HepG2 (cell line): ENCODE data around the gene MRPS34. TPM values are rescaled to one million over a fixed set of nuclear protein-coding genes. Genes with fewer than 3 reads are reported as not detected.

ENCODE experiments used
- ATAC-seq: fragments of 200-7000 bp; cut with Tn5 transposase; 3 replicates; pipeline ENCODE4 v1.9.1; 2020; ENCODE audit warnings: mild to moderate bottlenecking, moderate library complexity
- BruUV-seq: library from RNA; stranded (reverse); fragments of 400-500 nt; replicated peaks from 2 replicates; lab custom pipeline; 2021; lab: Mats Ljungman, UMichigan
- CTCF ChIA-PET: fragments of 300-600 bp; formaldehyde crosslinking; extraction: SDS; loops from one replicate; lab custom pipeline; 2021; ENCODE audit warnings: low total read pairs, inconsistent platforms, low intra/inter-chr PET ratio; lab: Yijun Ruan, JAX
- POLR2A ChIA-PET: fragments of 350-600 bp; sonication (Branson Sonifier 250); formaldehyde crosslinking; loops from one replicate; lab custom pipeline; 2020; ENCODE audit warnings: antibody characterized with exemption, inconsistent platforms; lab: Yijun Ruan, JAX
- DNase-seq: peaks from one replicate; pipeline ENCODE4 v3.0.0-alpha.2; 2015; ENCODE audit warnings: low spot score
- FAIRE-seq: peaks from 3 replicates; lab custom pipeline; 2011; peaks lifted over from hg19 to GRCh38; lab: Jason Lieb, UNC
- H2AFZ ChIP-seq: one replicate; pipeline ENCODE4 v1.6.1; 2011; ENCODE audit warnings: low read length, inconsistent platforms
- H3K27ac ChIP-seq: fragments of 300-600 bp; 3 replicates; pipeline ENCODE4 v1.8.0; 2011; ENCODE audit warnings: mixed run types, mild to moderate bottlenecking, mixed read lengths, low read length, inconsistent platforms; ENCODE audit not compliant: insufficient read depth; ENCODE audit errors: extremely low read length
- H3K27me3 ChIP-seq, 2 experiments: fragments of 200-600 bp in 1 of 2; 2 replicates in 1 of 2; 3 replicates in 1 of 2; pipeline versions ENCODE4 v1.6.0 to v1.8.0; 2011; ENCODE audit warnings: low read length in 2 of 2, mild to moderate bottlenecking in 2 of 2, moderate library complexity in 2 of 2, inconsistent platforms in 1 of 2; ENCODE audit not compliant: insufficient read depth in 2 of 2, control insufficient read depth in 1 of 2
- H3K36me3 ChIP-seq, 2 experiments: fragments of 200-600 bp in 1 of 2; replicated peaks in 1 of 2; 2 replicates in 1 of 2; 3 replicates in 1 of 2; pipeline versions ENCODE4 v1.5.1 to v1.8.0; 2011; ENCODE audit warnings: low read length in 2 of 2, inconsistent platforms in 1 of 2; ENCODE audit not compliant: insufficient read depth in 2 of 2, control insufficient read depth in 1 of 2
- H3K4me1 ChIP-seq: 2 replicates; pipeline ENCODE4 v1.5.1; 2012; ENCODE audit warnings: low read length, inconsistent platforms; ENCODE audit not compliant: insufficient read depth
- H3K4me2 ChIP-seq: 2 replicates; pipeline ENCODE4 v1.6.0; 2011; ENCODE audit warnings: low read depth, low read length, inconsistent platforms
- H3K4me3 ChIP-seq, 3 experiments: fragments of 200-600 bp in 1 of 3; sonication (generic), shearing (Covaris generic) in 1 of 3; replicated peaks in 1 of 3; 2 replicates each; pipeline ENCODE4 v1.5.1; 2011 to 2016; ENCODE audit warnings: low read length in 3 of 3, inconsistent platforms in 2 of 3, low read depth in 2 of 3, mild to moderate bottlenecking in 2 of 3, control low read depth in 1 of 3, mixed read lengths in 1 of 3; ENCODE audit not compliant: insufficient read depth in 1 of 3
- H3K79me2 ChIP-seq: one replicate; pipeline ENCODE4 v1.6.1; 2011; ENCODE audit warnings: low read length, inconsistent platforms; ENCODE audit not compliant: insufficient read depth
- H3K9ac ChIP-seq: 2 replicates; pipeline ENCODE4 v1.6.0; 2011; ENCODE audit warnings: mild to moderate bottlenecking, low read depth, low read length, inconsistent platforms; ENCODE audit not compliant: insufficient read depth
- H3K9me3 ChIP-seq: 2 replicates; pipeline ENCODE4 v1.5.1; 2012; ENCODE audit warnings: mild to moderate bottlenecking, low read length
- H4K20me1 ChIP-seq: 2 replicates; pipeline ENCODE4 v1.6.0; 2011; ENCODE audit warnings: inconsistent platforms, mild to moderate bottlenecking, low read length, moderate library complexity; ENCODE audit not compliant: insufficient read depth
- CREB3 ChIP-seq: sonication (generic); formaldehyde crosslinking; IDR thresholded peaks from 2 replicates; pipeline ENCODE4 v1.5.0; 2020; ENCODE audit warnings: missing genetic modification reagents
- MAFF ChIP-seq: IDR thresholded peaks from 2 replicates; pipeline ENCODE4 v1.6.1; 2011; ENCODE audit warnings: low read depth, low read length, improper control_type of control experiment
- MAZ ChIP-seq, 2 experiments: sonication (generic) in 1 of 2; formaldehyde crosslinking in 1 of 2; IDR thresholded peaks; 2 replicates each; pipeline versions ENCODE4 v1.5.0 to v1.6.1; 2012 to 2020; ENCODE audit warnings: low read depth in 2 of 2, mild to moderate bottlenecking in 2 of 2, borderline replicate concordance in 1 of 2, improper control_type of control experiment in 1 of 2, low read length in 1 of 2, missing genetic modification reagents in 1 of 2, moderate library complexity in 1 of 2
- ZBTB10 ChIP-seq: sonication (generic); formaldehyde crosslinking; IDR thresholded peaks from 2 replicates; pipeline ENCODE4 v1.4.0; 2020; ENCODE audit warnings: missing genetic modification reagents, borderline replicate concordance
- ZNF18 ChIP-seq: sonication (generic); formaldehyde crosslinking; IDR thresholded peaks from 2 replicates; pipeline ENCODE4 v1.8.0; 2022; ENCODE audit warnings: mild to moderate bottlenecking, missing genetic modification reagents; ENCODE audit not compliant: insufficient replicate concordance
- ZNF280B ChIP-seq: sonication (generic); formaldehyde crosslinking; IDR thresholded peaks from 2 replicates; pipeline ENCODE4 v1.5.0; 2020; ENCODE audit warnings: missing genetic modification reagents, mild to moderate bottlenecking, borderline replicate concordance
- ZNF30 ChIP-seq: sonication (generic); formaldehyde crosslinking; IDR thresholded peaks from 2 replicates; pipeline ENCODE4 v1.5.0; 2020; ENCODE audit warnings: mild to moderate bottlenecking, missing genetic modification reagents
- ZNF616 ChIP-seq: sonication (generic); formaldehyde crosslinking; IDR thresholded peaks from 2 replicates; pipeline ENCODE4 v1.5.0; 2020; ENCODE audit warnings: low read depth, mild to moderate bottlenecking, missing genetic modification reagents
- ZNF660 ChIP-seq: sonication (generic); formaldehyde crosslinking; IDR thresholded peaks from 2 replicates; pipeline ENCODE4 v1.5.1; 2020; ENCODE audit warnings: mild to moderate bottlenecking, low read depth, missing genetic modification reagents, borderline replicate concordance
- ZNF879 ChIP-seq: sonication (generic); formaldehyde crosslinking; IDR thresholded peaks from 2 replicates; pipeline ENCODE4 v1.8.1; 2023; ENCODE audit warnings: missing genetic modification reagents
- WGBS: methylation state at CpG from one replicate; pipeline ENCODE4 v1.1.6; 2017; ENCODE audit warnings: low lambda C conversion rate; 5-methylcytosine and 5-hydroxymethylcytosine counted together
- in situ Hi-C: cut with HindIII; loops from 2 replicates; pipeline ENCODE4 v1.10.0; 2017; ENCODE audit warnings: low pct_unique_long_range_greater_than_20kb; ENCODE audit not compliant: extremely low pct_ligation_motif_present
- intact Hi-C: fragments of 100-400 bp; cut with micrococcal nuclease; formaldehyde crosslinking; loops from one replicate; pipeline ENCODE4 v1.10.0; 2022; ENCODE audit not compliant: unreplicated experiment
- polyA plus RNA-seq, 8 experiments: library from polyadenylated mRNA; depleted of rRNA in 3 of 8; stranded (reverse) in 7 of 8; unstranded in 1 of 8; fragments of >200 nt; fragmentation: Illumina TruSeq in 4 of 8; extraction: Trizol in 4 of 8; gene quantifications; 2 replicates each; pipeline versions ENCODE4 v1.2.1 to v1.2.3, GENCODE V29; 2011 to 2016; ENCODE audit warnings: low read depth in 4 of 8, missing spikeins in 1 of 8, mixed read lengths in 1 of 8; ENCODE audit not compliant: insufficient read depth in 1 of 8
- total RNA-seq, 5 experiments: library from RNA; depleted of rRNA; stranded (reverse); fragments of >200 nt; fragmentation: Illumina TruSeq; extraction: Trizol; gene quantifications; 2 replicates each; pipeline ENCODE4 v1.2.3, GENCODE V29; 2016; ENCODE audit warnings: low read depth in 1 of 5
- TF ChIP-seq, protein P1 (sequence below): sonication (generic); formaldehyde crosslinking; IDR thresholded peaks from 2 replicates; pipeline ENCODE4 v1.4.0; 2020; ENCODE audit warnings: mild to moderate bottlenecking, missing genetic modification reagents

The MRPS34 gene
- total and polyA plus RNA-seq, 2 of the 13 experiments (the other 11 are each of a cell fraction or from before 2014, with no cell fraction given), result 63.5 to 131 TPM

- TF ChIP-seq ZNF18 (CRISPR knock-in tag), result no peak
Measured at GRCh38 chr16:1765826-1766225, 7.1 kb downstream of the MRPS34 start (continued).

- intact Hi-C loops, result no loop called here
- ChIA-PET POLR2A (no interaction called here), CTCF (no interaction called here)
- peaks cover 23 to 37% of the 10 kb centered on the region in 2 experiments for H3K36me3 ChIP-seq
- DNase-seq, result no peak
- H3K9me3 ChIP-seq, result no peaks in the 10 kb centered on the region
- in situ Hi-C loops, result no loop called here
- H3K27ac ChIP-seq, result no peak overlapping the region
- TF ChIP-seq MAFF, result no peak
- TF ChIP-seq CREB3 (CRISPR knock-in tag), result no peak
- no peak for TF ChIP-seq ZNF660 (CRISPR knock-in tag)
- no peak for TF ChIP-seq ZNF30 (CRISPR knock-in tag)
- TF ChIP-seq ZBTB10 (CRISPR knock-in tag), result no peak
- no peak for TF ChIP-seq MAZ (IDR thresholded peaks at IDR 0.05; ENCODE audit: borderline replicate concordance, low read depth, low read length)
- no peak for TF ChIP-seq MAZ (CRISPR knock-in tag; IDR thresholded peaks at IDR 0.05; ENCODE audit: low read depth)
- TF ChIP-seq ZNF616 (CRISPR knock-in tag), result no peak
- TF ChIP-seq ZNF879 (CRISPR knock-in tag), result no peak
- no peak for TF ChIP-seq ZNF280B (CRISPR knock-in tag)
- TF ChIP-seq, protein P1, sequence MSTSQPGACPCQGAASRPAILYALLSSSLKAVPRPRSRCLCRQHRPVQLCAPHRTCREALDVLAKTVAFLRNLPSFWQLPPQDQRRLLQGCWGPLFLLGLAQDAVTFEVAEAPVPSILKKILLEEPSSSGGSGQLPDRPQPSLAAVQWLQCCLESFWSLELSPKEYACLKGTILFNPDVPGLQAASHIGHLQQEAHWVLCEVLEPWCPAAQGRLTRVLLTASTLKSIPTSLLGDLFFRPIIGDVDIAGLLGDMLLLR (CRISPR knock-in tag), result no peak
- no peak overlapping the region for H3K4me3 ChIP-seq
- no peak for FAIRE-seq
- no TSS peak for BruUV-seq
- no peaks in the 10 kb centered on the region for H3K4me1 ChIP-seq
- H3K27me3 ChIP-seq, result no peaks in the 10 kb centered on the region
- ATAC-seq, result no peak
- H3K79me2 ChIP-seq, result no peaks in the 10 kb centered on the region
- no peak overlapping the region for H3K4me2 ChIP-seq
- WGBS, result 96% methylated on average over 14 of the region's 21 CpGs
- no peaks in the 10 kb centered on the region for H4K20me1 ChIP-seq
- no peak overlapping the region for H3K9ac ChIP-seq
- H2AFZ ChIP-seq, result no peak overlapping the region
Measured at GRCh38 chr16:1764971-1765370, 8.0 kb downstream of the MRPS34 start.
